Measurements from ENCODE around the gene SDK1. TPM values are rescaled to one million over a fixed set of nuclear protein-coding genes. Genes with fewer than 3 reads are reported as not detected.
A peak's percentile ranks its signal among the peaks of the same experiment; 100 is the strongest.

The SDK1 gene
- polyA plus RNA-seq, 2 of the 4 experiments (the other 2 are of a cell fraction), result 0.12 to 0.28 TPM

DNA sequence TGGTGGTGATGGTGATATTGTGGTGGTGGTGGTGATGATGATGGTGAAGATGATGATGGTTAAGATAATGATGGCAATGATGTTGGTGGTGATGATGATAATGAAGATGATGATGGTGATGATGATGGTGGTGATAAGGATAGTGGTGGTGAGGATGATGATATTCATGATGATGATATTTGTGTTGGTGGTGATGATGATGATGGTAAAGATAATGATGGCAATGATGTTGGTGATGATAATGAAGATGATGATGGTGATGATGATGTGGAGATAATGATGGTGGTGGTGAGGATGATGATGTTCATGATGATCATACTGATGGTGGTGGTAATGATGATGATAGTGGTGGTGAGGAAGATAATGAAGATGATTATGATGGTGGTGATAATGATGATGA is 30.7 kb upstream of the SDK1 start (continued):
- TF ChIP-seq, protein P1, sequence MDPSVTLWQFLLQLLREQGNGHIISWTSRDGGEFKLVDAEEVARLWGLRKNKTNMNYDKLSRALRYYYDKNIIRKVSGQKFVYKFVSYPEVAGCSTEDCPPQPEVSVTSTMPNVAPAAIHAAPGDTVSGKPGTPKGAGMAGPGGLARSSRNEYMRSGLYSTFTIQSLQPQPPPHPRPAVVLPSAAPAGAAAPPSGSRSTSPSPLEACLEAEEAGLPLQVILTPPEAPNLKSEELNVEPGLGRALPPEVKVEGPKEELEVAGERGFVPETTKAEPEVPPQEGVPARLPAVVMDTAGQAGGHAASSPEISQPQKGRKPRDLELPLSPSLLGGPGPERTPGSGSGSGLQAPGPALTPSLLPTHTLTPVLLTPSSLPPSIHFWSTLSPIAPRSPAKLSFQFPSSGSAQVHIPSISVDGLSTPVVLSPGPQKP (IDR thresholded peaks at IDR 0.05; ENCODE audit: low read depth, low read length), result no peak
- TF ChIP-seq TFCP2L1 (CRISPR knock-in tag; IDR thresholded peaks at IDR 0.05) (no peak), POLR2A (IDR thresholded peaks at IDR 0.05; ENCODE audit: low read length) (no peak), POLR2AphosphoS2 (conservative IDR thresholded peaks at IDR 0.05; ENCODE audit: low read length) (no peak)

DNA sequence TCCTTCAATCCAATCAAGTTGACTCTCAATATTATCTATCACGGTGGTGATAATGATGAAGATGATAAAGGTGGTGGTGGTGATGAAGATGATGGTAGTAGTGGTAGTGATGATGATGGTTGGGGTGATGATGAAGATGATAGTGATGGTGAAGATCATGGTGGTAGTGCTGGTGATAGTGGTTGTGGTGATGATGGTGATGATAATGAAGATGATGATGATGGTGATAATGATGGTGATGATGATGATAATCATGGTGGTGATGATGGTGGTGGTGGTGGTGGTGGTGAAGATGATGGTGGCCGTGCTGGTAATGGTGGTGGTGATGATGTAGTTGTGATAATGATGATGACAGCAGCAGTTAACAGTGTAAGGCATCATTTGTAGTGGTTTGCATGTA is 29.8 kb upstream of the SDK1 start:
- no peak for DNase-seq (ENCODE audit: low read depth in 1 of 2, low spot score in 1 of 2)
- Histone ChIP-seq H3K4me1 (peaks cover 28% of the 10 kb centered on the region), H3K9me3 (no peaks in the 10 kb centered on the region), H3K4me3 (no peak overlapping the region), H3K4me2 (no peak overlapping the region), H3K27ac (no peak overlapping the region; a peak in 1 of 6 replicates)
- WGBS (ENCODE audit: missing lambda C conversion rate), result 25% methylated on average over 2 of the region's 2 CpGs
- ChIA-PET CTCF (no interaction called here), POLR2A (no interaction called here)
- ATAC-seq, result no peak
- TF ChIP-seq POLR2A (IDR thresholded peaks at IDR 0.05; ENCODE audit: low read length), result no peak
- FAIRE-seq, result no peak

GRCh38 chr7:3272691-3273141 is 28.3 kb upstream of the SDK1 start:
- Histone ChIP-seq H3K27ac (peak overlapping the region; percentile 17 to 63; a peak in 3 of 6 replicates), H3K4me1 (peaks cover 24% of the 10 kb centered on the region), H3K4me2 (peak overlapping the region; percentile 37), H3K9me3 (no peaks in the 10 kb centered on the region), H3K4me3 (no peak overlapping the region)
- ATAC-seq, result peak; percentile 67 to 79; a peak in 5 of 6 replicates
- TF ChIP-seq, protein P1 (IDR thresholded peaks at IDR 0.05; ENCODE audit: low read depth, low read length), result no peak
- no peak for TF ChIP-seq POLR2A (IDR thresholded peaks at IDR 0.05; ENCODE audit: low read length)
- TF ChIP-seq CHD2 (IDR thresholded peaks at IDR 0.05; ENCODE audit: low read length, partially characterized antibody), result no peak
- TF ChIP-seq JUNB (IDR thresholded peaks at IDR 0.05), result peak; percentile 79; the same call in 1 of the 2 replicates
- TF ChIP-seq GATA3 (IDR thresholded peaks at IDR 0.05; ENCODE audit: borderline replicate concordance), result peak; percentile 37; the same call in 1 of the 2 replicates
- TF ChIP-seq FOXS1 (CRISPR knock-in tag; IDR thresholded peaks at IDR 0.05), result no peak
- no peak for TF ChIP-seq HOXB5 (CRISPR knock-in tag; IDR thresholded peaks at IDR 0.05)
- TF ChIP-seq, protein P2, sequence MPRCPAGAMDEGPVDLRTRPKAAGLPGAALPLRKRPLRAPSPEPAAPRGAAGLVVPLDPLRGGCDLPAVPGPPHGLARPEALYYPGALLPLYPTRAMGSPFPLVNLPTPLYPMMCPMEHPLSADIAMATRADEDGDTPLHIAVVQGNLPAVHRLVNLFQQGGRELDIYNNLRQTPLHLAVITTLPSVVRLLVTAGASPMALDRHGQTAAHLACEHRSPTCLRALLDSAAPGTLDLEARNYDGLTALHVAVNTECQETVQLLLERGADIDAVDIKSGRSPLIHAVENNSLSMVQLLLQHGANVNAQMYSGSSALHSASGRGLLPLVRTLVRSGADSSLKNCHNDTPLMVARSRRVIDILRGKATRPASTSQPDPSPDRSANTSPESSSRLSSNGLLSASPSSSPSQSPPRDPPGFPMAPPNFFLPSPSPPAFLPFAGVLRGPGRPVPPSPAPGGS (IDR thresholded peaks at IDR 0.05), result no peak
- TF ChIP-seq, protein P3, sequence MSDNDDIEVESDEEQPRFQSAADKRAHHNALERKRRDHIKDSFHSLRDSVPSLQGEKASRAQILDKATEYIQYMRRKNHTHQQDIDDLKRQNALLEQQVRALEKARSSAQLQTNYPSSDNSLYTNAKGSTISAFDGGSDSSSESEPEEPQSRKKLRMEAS (IDR thresholded peaks at IDR 0.05), result peak; percentile 30; the same call in 1 of the 2 replicates
- TF ChIP-seq FOSL2 (IDR thresholded peaks at IDR 0.05), result peak; percentile 76; the same call in 1 of the 2 replicates
- TF ChIP-seq FOSL2 (CRISPR knock-in tag; IDR thresholded peaks at IDR 0.05), result peak; percentile 60
- no peak for TF ChIP-seq KDM5A (IDR thresholded peaks at IDR 0.05)
- TF ChIP-seq JUN (IDR thresholded peaks at IDR 0.05), result no peak
- no peak for TF ChIP-seq CTCF (IDR thresholded peaks at IDR 0.05)
- TF ChIP-seq FOSB (CRISPR knock-in tag; IDR thresholded peaks at IDR 0.05), result no peak
- no peak for FAIRE-seq
- DNase-seq (ENCODE audit: low read depth in 1 of 2, low spot score in 1 of 2), result peak; percentile 18 to 65
- POLR2A ChIA-PET, result no interaction called here
- WGBS (ENCODE audit: missing lambda C conversion rate), result 7% methylated on average over 2 of the region's 2 CpGs
- CTCF ChIA-PET, result interaction anchor here (0.8 to 3.3 kb wide), 4 partner anchors 11 to 409 kb away, joined by 5 to 18 read pairs (median 6); partner anchors contain the start of gene SDK1

Data from A549 (cell line).